Heart left ventricle (tissue), 16 donors: ENCODE data around the gene SULT1A1. TPM values are rescaled to one million over a fixed set of nuclear protein-coding genes. Genes with fewer than 3 reads are reported as not detected.
"Not testable (repeated sequence)": the region's sequence is repeated elsewhere in the genome, so short reads cannot be mapped to it uniquely, and the experiment has no call there.

Experiments used
- ATAC-seq, 4 donors: fragments of 200-7000 bp; cut with Tn5 transposase; one replicate each; pipeline ENCODE4 v1.9.1; 2020 to 2022; ENCODE audit warnings: moderate library complexity in 4 of 4, mild to moderate bottlenecking in 3 of 4, moderate number of reproducible peaks in 1 of 4
- DNase-seq, 5 donors: peaks; one replicate each; pipeline ENCODE4 v3.0.0-alpha.2; 2020
- H3K27ac ChIP-seq, 12 donors: fragments of 200-600 bp; sonication (generic) in 4 of 12; one replicate each; pipeline versions ENCODE4 v1.5.0 to v1.8.0; 2016 to 2022; ENCODE audit warnings: mild to moderate bottlenecking in 2 of 12
- H3K27me3 ChIP-seq, 9 donors: fragments of 200-600 bp; sonication (generic) in 2 of 9; one replicate each; pipeline versions ENCODE4 v1.5.1 to v1.8.0; 2016 to 2022; ENCODE audit warnings: mild to moderate bottlenecking in 3 of 9
- H3K36me3 ChIP-seq, 9 donors: fragments of 200-600 bp; sonication (generic) in 2 of 9; one replicate each; pipeline versions ENCODE4 v1.5.0 to v1.8.0; 2018 to 2022; ENCODE audit warnings: mild to moderate bottlenecking in 2 of 9
- H3K4me1 ChIP-seq, 12 donors: fragments of 200-600 bp; sonication (generic) in 4 of 12; one replicate each; pipeline versions ENCODE4 v1.5.0 to v1.8.0; 2016 to 2022; ENCODE audit warnings: mild to moderate bottlenecking in 3 of 12
- H3K4me3 ChIP-seq, 12 donors: fragments of 200-600 bp; sonication (generic) in 4 of 12; one replicate each; pipeline versions ENCODE4 v1.5.0 to v1.8.0; 2017 to 2022; ENCODE audit warnings: mild to moderate bottlenecking in 9 of 12, moderate library complexity in 4 of 12
- H3K9me3 ChIP-seq, 12 donors: fragments of 200-600 bp; sonication (generic) in 4 of 12; one replicate each; pipeline versions ENCODE4 v1.5.0 to v1.8.0; 2016 to 2022; ENCODE audit warnings: mild to moderate bottlenecking in 1 of 12
- CTCF ChIP-seq, 12 donors: fragments of 200-600 bp; sonication (generic) in 4 of 12; IDR thresholded peaks; one replicate each; pipeline versions ENCODE4 v1.5.0 to v1.8.0; 2018 to 2022; ENCODE audit warnings: antibody characterized with exemption in 12 of 12, mild to moderate bottlenecking in 5 of 12
- POLR2A ChIP-seq, 2 donors: fragments of 450-650 bp; IDR thresholded peaks; one replicate each; pipeline ENCODE4 v1.6.1; 2017; ENCODE audit warnings: antibody characterized with exemption in 2 of 2, mild to moderate bottlenecking in 2 of 2, moderate library complexity in 2 of 2
- WGBS, 4 donors: extraction: QIAGEN DNeasy Blood & Tissue Kit in 2 of 4; methylation state at CpG; one replicate each; pipeline versions ENCODE4 v1.1.5 to v1.1.7; 2013 to 2018; 5-methylcytosine and 5-hydroxymethylcytosine counted together
- intact Hi-C, 10 donors: fragments of 100-400 bp; cut with DNase I; formaldehyde crosslinking; loops; one replicate each; pipeline versions ENCODE4 v1.11.1 to v1.14.2; 2022
- polyA plus RNA-seq, 2 donors: library from polyadenylated mRNA; stranded (reverse); fragments of 200-250 nt; gene quantifications; one replicate each; pipeline ENCODE4 v1.2.3, GENCODE V29; 2013
- total RNA-seq, 9 donors: library from RNA; depleted of rRNA in 2 of 9; stranded (reverse); fragments of >200 nt in 2 of 9; fragmentation: NEBNext Ultra II Directional in 3 of 9; extraction: Animal tissue kit (Norgen Biotek cat#: 25700) in 3 of 9; gene quantifications; one replicate each; pipeline versions ENCODE4 v1.1.0 to v1.2.4, GENCODE V29; 2016 to 2023
- donor health status: ischemic (EF 13 %, LVEDD 7.1; RV severe dilation, severe dysfunction).
- donor health status: healthy with polysubstance abuse.
- donor health status: DM: no; HTN: yes; CAD: no.
- donor health status: DM: no; HTN: no; CAD: no.
- donor health status: ischemic (EF 25% LVEDD 6.9; RV normal size, moderate dysfunction).
- donor health status: ischemic (EF 25% LVEDD 5.7; RV mildly dilated, moderate dysfunction).
- donor health status: healthy.
- donor health status: DM: yes; HTN: yes; CAD: no.
- donor health status: ischemic (EF 35%, LVEDD 5.7; RV mildly dilated, moderate dysfunction).
- donor health status: nonischemic (EF 11% LVEDD 7.7; RV severe dilation, severe dysfunction).
- donor health status: DM: yes; HTN: yes; CAD: no.
- donor health status: PGD.
- donor health status: ischemic (EF 29% LVEDD 5.4; RV normal size, mild dysfunction).
- donor health status: nonischemic (EF 23%, LVEDD 6.1; RV moderate dilation, normal function).

The SULT1A1 gene
- total and polyA plus RNA-seq, 11 donors, result 6.9 to 35.9 (median 13.3) TPM

GRCh38 chr16:28569968-28570752 is 39.7 kb downstream of the SULT1A1 start:
- no peak overlapping the region for H3K27ac ChIP-seq
- TF ChIP-seq POLR2A (IDR thresholded peaks at IDR 0.05) (no peak), CTCF (IDR thresholded peaks at IDR 0.05) (no peak)
- ATAC-seq (no peak), DNase-seq (no peak)
- peaks cover 0 to 27% (median 19%) of the 10 kb centered on the region in 12 donors for H3K4me1 ChIP-seq
- H3K36me3 ChIP-seq, result peaks cover 0 to 1% (median 0%) of the 10 kb centered on the region in 9 donors
- no peak overlapping the region for H3K4me3 ChIP-seq
- peaks cover 0 to 13% (median 4%) of the 10 kb centered on the region in 12 donors for H3K9me3 ChIP-seq
- 96 to 99% (median 98%) methylated on average over 4 of the region's 4 CpGs for WGBS, 4 donors
- intact Hi-C loops, result no loop called here
- no peaks in the 10 kb centered on the region for H3K27me3 ChIP-seq

- WGBS, 4 donors, result 89 to 93% (median 91%) methylated on average over 5 of the region's 5 CpGs
- no peak for TF ChIP-seq CTCF (IDR thresholded peaks at IDR 0.05)
- TF ChIP-seq POLR2A (IDR thresholded peaks at IDR 0.05), result no peak
- Histone ChIP-seq H3K4me3 (no peak overlapping the region), H3K27me3 (no peaks in the 10 kb centered on the region), H3K27ac (no peak overlapping the region), H3K4me1 (peaks cover 0 to 24% (median 19%) of the 10 kb centered on the region in 12 donors), H3K9me3 (peaks cover 0 to 13% (median 4%) of the 10 kb centered on the region in 12 donors), H3K36me3 (peaks cover 0 to 4% (median 0%) of the 10 kb centered on the region in 9 donors)
- intact Hi-C loops, result no loop called here
- no peak for DNase-seq
- no peak for ATAC-seq
Observed at GRCh38 chr16:28569021-28569420, 40.8 kb downstream of the SULT1A1 start.

GRCh38 chr16:28567292-28567691 is 42.6 kb downstream of the SULT1A1 start:
- 94 to 99% (median 97%) methylated on average over 2 of the region's 2 CpGs for WGBS, 4 donors
- H3K27ac ChIP-seq, result no peak overlapping the region
- H3K27me3 ChIP-seq, result no peaks in the 10 kb centered on the region
- H3K36me3 ChIP-seq, result peaks cover 0 to 4% (median 0%) of the 10 kb centered on the region in 9 donors
- ATAC-seq (no peak), DNase-seq (no peak)
- no peak overlapping the region for H3K4me3 ChIP-seq
- TF ChIP-seq POLR2A (IDR thresholded peaks at IDR 0.05), result no peak
- no peak for TF ChIP-seq CTCF (IDR thresholded peaks at IDR 0.05)
- H3K4me1 ChIP-seq, result peaks cover 0 to 7% (median 5%) of the 10 kb centered on the region in 12 donors
- H3K9me3 ChIP-seq, result peaks cover 0 to 13% (median 4%) of the 10 kb centered on the region in 12 donors
- intact Hi-C loops, result no loop called here

- peaks cover 0 to 12% (median 9%) of the 10 kb centered on the region in 12 donors for H3K4me1 ChIP-seq
- H3K4me3 ChIP-seq, H3K27me3 ChIP-seq, ATAC-seq, DNase-seq, intact Hi-C loops, H3K27ac ChIP-seq, H3K36me3 ChIP-seq: not testable (repeated sequence)
- WGBS, 4 donors, result 92 to 99% (median 98%) methylated on average over 4 of the region's 4 CpGs
- H3K9me3 ChIP-seq, result peaks cover 0 to 13% (median 4%) of the 10 kb centered on the region in 12 donors
Observed at GRCh38 chr16:28566233-28566925, 43.5 kb downstream of the SULT1A1 start.
